Activated T-helper 1 cell treated with anti-CD3 and anti-CD28 coated beads, Interleukin-12 subunit alpha, Interleukin-12 subunit beta, Interleukin-2, Interleukin-4 antibody, amounts not matched to agents 30 ng/mL and 10 ng/mL and 1 ng/mL, durations not matched to agents 14 hours and 24 hours and 36 hours (primary cell): ENCODE results near the gene SYPL2. TPM values are rescaled to one million over a fixed set of nuclear protein-coding genes. Genes with fewer than 3 reads are reported as not detected.

Source experiments
- DNase-seq: peaks from one replicate; pipeline ENCODE4 v3.0.0; 2021; ENCODE audit warnings: low spot score
- H3K27ac Mint-ChIP-seq: one replicate; pipeline ENCODE4 v1.8.0; 2021; ENCODE audit warnings: mild to moderate bottlenecking, mixed read lengths
- H3K27me3 Mint-ChIP-seq: one replicate; pipeline ENCODE4 v1.8.0; 2022; ENCODE audit warnings: mild to moderate bottlenecking, moderate library complexity, mixed read lengths; ENCODE audit not compliant: insufficient read depth
- H3K36me3 Mint-ChIP-seq: one replicate; pipeline ENCODE4 v1.8.0; 2021; ENCODE audit warnings: low read depth, mixed read lengths
- H3K4me1 Mint-ChIP-seq: one replicate; pipeline ENCODE4 v1.8.0; 2021; ENCODE audit warnings: low read depth, mixed read lengths
- H3K4me3 Mint-ChIP-seq: one replicate; pipeline ENCODE4 v1.8.0; 2021; ENCODE audit warnings: mild to moderate bottlenecking, moderate library complexity, mixed read lengths
- H3K9me3 Mint-ChIP-seq: one replicate; pipeline ENCODE4 v1.8.0; 2021; ENCODE audit warnings: mixed read lengths
- intact Hi-C: fragments of 100-400 bp; cut with micrococcal nuclease; formaldehyde crosslinking; loops from one replicate; pipeline ENCODE4 v1.15.1; 2024
- total RNA-seq: library from RNA; stranded (reverse); gene quantifications from 2 replicates; pipeline ENCODE4 v1.2.3, GENCODE V29; 2022

Gene SYPL2
- total RNA-seq, 1 donor from 2014 or later: not detected

- H3K4me3 Mint-ChIP-seq: no peak overlapping the region
- H3K4me1 Mint-ChIP-seq: peaks cover 6% of the 10 kb centered on the region
- H3K27ac Mint-ChIP-seq: no peak overlapping the region
- peaks cover 27% of the 10 kb centered on the region for H3K27me3 Mint-ChIP-seq
- intact Hi-C loops: no loop called here
- DNase-seq: no peak
- H3K9me3 Mint-ChIP-seq: no peaks in the 10 kb centered on the region
- H3K36me3 Mint-ChIP-seq: no peaks in the 10 kb centered on the region
Measured at GRCh38 chr1:109475261-109475660, 8.9 kb downstream of the SYPL2 start.

GRCh38 chr1:109476825-109477224 is 10.5 kb downstream of the SYPL2 start:
- Mint-ChIP-seq H3K27me3 (peaks cover 23% of the 10 kb centered on the region), H3K4me3 (no peak overlapping the region), H3K4me1 (peaks cover 6% of the 10 kb centered on the region), H3K9me3 (no peaks in the 10 kb centered on the region), H3K36me3 (no peaks in the 10 kb centered on the region), H3K27ac (no peak overlapping the region)
- no peak for DNase-seq
- intact Hi-C loops: no loop called here

- Mint-ChIP-seq H3K27me3 (peaks cover 25% of the 10 kb centered on the region), H3K9me3 (no peaks in the 10 kb centered on the region), H3K27ac (no peak overlapping the region), H3K36me3 (no peaks in the 10 kb centered on the region), H3K4me1 (peaks cover 13% of the 10 kb centered on the region), H3K4me3 (no peak overlapping the region)
- DNase-seq: no peak
- intact Hi-C loops: no loop called here
Measured at GRCh38 chr1:109477821-109478220, 11.5 kb downstream of the SYPL2 start.

GRCh38 chr1:109478806-109479205 is 12.5 kb downstream of the SYPL2 start:
- DNase-seq: no peak
- H3K36me3 Mint-ChIP-seq: no peaks in the 10 kb centered on the region

DNA sequence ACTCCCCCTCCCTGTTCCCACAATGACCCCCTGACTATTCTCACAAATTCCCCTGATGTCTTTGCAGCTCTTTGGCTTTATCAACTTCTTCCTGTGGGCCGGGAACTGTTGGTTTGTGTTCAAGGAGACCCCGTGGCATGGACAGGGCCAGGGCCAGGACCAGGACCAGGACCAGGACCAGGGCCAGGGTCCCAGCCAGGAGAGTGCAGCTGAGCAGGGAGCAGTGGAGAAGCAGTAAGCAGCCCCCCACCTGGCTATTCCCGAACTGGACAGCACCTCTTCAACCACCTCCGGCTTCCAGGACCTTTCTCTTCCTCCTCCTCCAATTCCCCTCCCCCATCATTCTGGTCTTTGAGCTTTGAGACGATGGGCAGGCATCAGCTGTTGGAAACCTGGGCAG is 13.0 kb downstream of the SYPL2 start:
- intact Hi-C loops: no loop called here
- DNase-seq: no peak
- Mint-ChIP-seq H3K4me3 (no peak overlapping the region), H3K36me3 (no peaks in the 10 kb centered on the region), H3K27ac (no peak overlapping the region), H3K9me3 (no peaks in the 10 kb centered on the region), H3K27me3 (peaks cover 19% of the 10 kb centered on the region), H3K4me1 (peaks cover 20% of the 10 kb centered on the region)

More at GRCh38 chr1:109478806-109479205, 12.5 kb downstream of the SYPL2 start:
- intact Hi-C loops: no loop called here
- peaks cover 20% of the 10 kb centered on the region for H3K4me1 Mint-ChIP-seq
- H3K27me3 Mint-ChIP-seq: peaks cover 19% of the 10 kb centered on the region
- H3K4me3 Mint-ChIP-seq: no peak overlapping the region
- H3K9me3 Mint-ChIP-seq: no peaks in the 10 kb centered on the region
- H3K27ac Mint-ChIP-seq: no peak overlapping the region

DNA sequence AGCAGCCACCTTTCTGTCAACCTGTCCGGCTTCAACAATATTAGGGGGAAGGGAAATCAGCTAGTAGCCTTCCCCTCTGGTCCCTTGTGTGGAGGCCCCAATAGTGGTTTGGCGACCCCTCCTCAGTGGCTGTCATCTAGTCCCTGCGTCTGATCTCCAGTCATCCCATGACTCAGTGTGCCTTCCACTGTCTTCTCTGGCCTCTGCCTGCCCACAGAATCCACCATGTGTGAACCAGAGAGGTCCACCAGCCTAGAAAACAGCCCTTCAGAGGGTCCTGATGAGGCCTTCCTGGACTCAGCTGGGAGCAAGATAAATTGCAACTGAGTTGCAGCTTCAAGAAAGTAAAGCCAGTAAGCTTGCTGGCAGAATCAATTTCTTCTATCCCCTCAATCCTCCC is 13.6 kb downstream of the SYPL2 start:
- H3K4me3 Mint-ChIP-seq: no peak overlapping the region
- H3K27me3 Mint-ChIP-seq: peaks cover 19% of the 10 kb centered on the region
- H3K4me1 Mint-ChIP-seq: peaks cover 24% of the 10 kb centered on the region
- no peak for DNase-seq
- no peak overlapping the region for H3K27ac Mint-ChIP-seq
- H3K9me3 Mint-ChIP-seq: no peaks in the 10 kb centered on the region
- intact Hi-C loops: loop anchor here (5.0 kb wide), 2 partner anchors 142 to 268 kb away; partner anchors contain the start of gene SARS1
- no peaks in the 10 kb centered on the region for H3K36me3 Mint-ChIP-seq

- Mint-ChIP-seq H3K9me3 (no peaks in the 10 kb centered on the region), H3K27me3 (peaks cover 14% of the 10 kb centered on the region), H3K27ac (no peak overlapping the region), H3K36me3 (no peaks in the 10 kb centered on the region), H3K4me3 (no peak overlapping the region), H3K4me1 (peaks cover 38% of the 10 kb centered on the region)
- intact Hi-C loops: loop anchor here (2.0 to 5.0 kb wide), 3 partner anchors 141 to 269 kb away; partner anchors contain the start of genes GSTM3 and SARS1
- no peak for DNase-seq
Measured at GRCh38 chr1:109481646-109482045, 15.3 kb downstream of the SYPL2 start.

DNA sequence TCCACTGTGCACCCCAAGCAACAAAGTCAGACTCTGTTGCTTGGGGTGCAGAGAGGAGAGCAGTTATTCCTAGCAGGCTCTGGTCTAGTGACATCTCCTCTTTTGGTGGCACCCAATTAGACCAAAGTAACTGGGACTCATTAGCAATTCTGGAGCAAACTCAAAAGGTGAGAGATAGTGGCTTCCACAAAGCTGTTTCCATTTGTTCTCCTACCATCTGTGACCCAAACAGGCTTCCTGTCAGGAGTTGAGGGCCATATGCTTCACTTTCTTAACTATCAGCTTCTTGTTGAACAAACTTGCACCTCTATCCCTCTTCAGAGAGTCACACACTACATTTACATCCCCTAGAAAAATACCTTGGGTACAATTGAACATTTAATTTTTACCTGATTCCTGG is 15.9 kb downstream of the SYPL2 start:
- H3K27me3 Mint-ChIP-seq: peaks cover 14% of the 10 kb centered on the region
- no peak overlapping the region for H3K4me3 Mint-ChIP-seq
- H3K4me1 Mint-ChIP-seq: peaks cover 39% of the 10 kb centered on the region
- no peaks in the 10 kb centered on the region for H3K36me3 Mint-ChIP-seq
- no peak for DNase-seq
- intact Hi-C loops: loop anchor here (2.0 to 5.0 kb wide), 3 partner anchors 140 to 270 kb away; partner anchors contain the start of genes GSTM3 and SARS1
- H3K9me3 Mint-ChIP-seq: no peaks in the 10 kb centered on the region
- no peak overlapping the region for H3K27ac Mint-ChIP-seq

DNA sequence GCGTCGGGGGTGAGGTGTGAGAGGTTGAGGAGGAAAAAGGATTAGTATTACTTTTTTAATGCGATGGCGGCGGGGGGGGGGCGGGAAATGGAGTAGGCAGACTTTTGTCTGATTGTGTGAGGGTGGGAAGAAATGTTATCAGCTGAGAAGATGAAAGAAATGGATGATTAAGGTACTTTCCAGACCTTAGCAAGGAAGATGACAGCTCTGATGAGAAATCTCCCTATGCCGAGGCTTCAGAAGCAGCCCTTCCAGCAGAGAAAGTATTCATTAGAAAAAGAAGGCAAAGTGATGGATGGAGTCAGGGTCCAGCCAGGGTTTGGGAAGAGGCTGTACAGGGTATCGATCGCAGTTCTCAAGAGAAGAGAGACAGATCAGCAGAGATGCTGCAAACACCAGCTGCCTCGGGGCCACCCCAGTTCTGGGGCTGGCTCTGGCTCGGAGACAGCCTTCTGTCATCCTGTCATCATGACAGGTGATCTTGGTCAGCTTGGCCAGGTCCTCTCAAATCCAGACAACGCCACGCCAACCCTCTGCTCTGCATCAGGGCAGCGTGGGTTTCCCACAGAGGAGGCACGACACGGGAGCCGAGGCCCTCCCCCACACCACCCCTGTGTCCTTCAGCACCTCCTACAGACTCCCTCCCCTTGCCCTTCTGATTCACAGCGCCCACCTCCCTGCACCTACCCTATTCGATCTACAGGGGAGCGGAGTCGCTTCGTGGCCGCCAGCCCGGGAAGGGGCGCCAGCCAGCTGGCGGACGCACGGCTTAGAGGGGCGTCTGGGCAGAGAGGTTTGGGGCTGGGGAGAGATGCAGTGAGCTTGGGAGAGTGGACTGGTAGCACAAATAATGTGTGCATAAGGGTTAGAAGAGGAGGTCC is 16.7 kb downstream of the SYPL2 start:
- Mint-ChIP-seq H3K4me1 (peaks cover 39% of the 10 kb centered on the region), H3K27me3 (peaks cover 14% of the 10 kb centered on the region), H3K9me3 (no peaks in the 10 kb centered on the region), H3K4me3 (peak overlapping the region; percentile 86), H3K27ac (peak overlapping the region; percentile 83), H3K36me3 (no peaks in the 10 kb centered on the region)
- intact Hi-C loops: loop anchor here (1.0 to 5.0 kb wide), 8 partner anchors 11 to 551 kb away; partner anchors contain the start of genes CYB561D1, GSTM3, PSMA5 and PSRC1
- no peak for DNase-seq

GRCh38 chr1:109483672-109484518 is 17.5 kb downstream of the SYPL2 start, which contains the start of gene ATXN7L2:
Gene ATXN7L2 (plus strand): TSS chr1:109483905. CDS start chr1:109483954, 49 bp downstream.
- peaks cover 35% of the 10 kb centered on the region for H3K4me1 Mint-ChIP-seq

GRCh38 chr1:109484519-109484975 is 18.2 kb downstream of the SYPL2 start:
- no peaks in the 10 kb centered on the region for H3K36me3 Mint-ChIP-seq
- H3K9me3 Mint-ChIP-seq: no peaks in the 10 kb centered on the region
- no peak for DNase-seq
- H3K4me1 Mint-ChIP-seq: peaks cover 34% of the 10 kb centered on the region
- H3K27ac Mint-ChIP-seq: peak overlapping the region; percentile 96
- peaks cover 12% of the 10 kb centered on the region for H3K27me3 Mint-ChIP-seq
- peak overlapping the region; percentile 95 for H3K4me3 Mint-ChIP-seq
- intact Hi-C loops: loop anchor here (1.0 to 5.0 kb wide), 3 partner anchors 138 to 272 kb away; partner anchors contain the start of genes CELSR2 and SARS1

More at GRCh38 chr1:109483672-109484518, 17.5 kb downstream of the SYPL2 start, which contains the start of gene ATXN7L2:
- peak; percentile 87 for DNase-seq
- Mint-ChIP-seq H3K4me3 (peak within 1 kb of the TSS; percentile 95), H3K27ac (peak within 1 kb of the TSS; percentile 96), H3K27me3 (peaks cover 13% of the 10 kb centered on the region), H3K9me3 (no peaks in the 10 kb centered on the region), H3K36me3 (no peaks in the 10 kb centered on the region)
- intact Hi-C loops: loop anchor here (1.0 to 5.0 kb wide), 9 partner anchors 10 to 550 kb away; partner anchors contain the start of genes CELSR2, CYB561D1, GSTM3 and PSMA5

- H3K4me1 Mint-ChIP-seq: peaks cover 34% of the 10 kb centered on the region
- DNase-seq: no peak
- no peaks in the 10 kb centered on the region for H3K36me3 Mint-ChIP-seq
- peak overlapping the region; percentile 95 for H3K4me3 Mint-ChIP-seq
- intact Hi-C loops: no loop called here
- no peaks in the 10 kb centered on the region for H3K9me3 Mint-ChIP-seq
- H3K27me3 Mint-ChIP-seq: peaks cover 10% of the 10 kb centered on the region
- H3K27ac Mint-ChIP-seq: peak overlapping the region; percentile 96
Measured at GRCh38 chr1:109485001-109485400, 18.7 kb downstream of the SYPL2 start.
